Ectodermal cell (in vitro differentiated cells): ENCODE results near the gene DTX1.

Source experiments
- H3K27ac ChIP-seq: 2 replicates; pipeline ENCODE4 v1.7.0; 2013; ENCODE audit warnings: mild to moderate bottlenecking, low read depth, low read length; ENCODE audit not compliant: insufficient read depth, poor library complexity, severe bottlenecking
- H3K27me3 ChIP-seq: 2 replicates; pipeline ENCODE4 v1.7.0; 2013; ENCODE audit warnings: mild to moderate bottlenecking, low read length; ENCODE audit not compliant: insufficient read depth, control insufficient read depth, poor library complexity, severe bottlenecking
- H3K36me3 ChIP-seq: one replicate; pipeline ENCODE4 v1.7.0; 2013; ENCODE audit warnings: low read length; ENCODE audit not compliant: control insufficient read depth, insufficient read depth
- H3K4me1 ChIP-seq: one replicate; pipeline ENCODE4 v1.7.0; 2013; ENCODE audit warnings: low read length; ENCODE audit not compliant: control insufficient read depth, insufficient read depth
- H3K4me3 ChIP-seq: 2 replicates; pipeline ENCODE4 v1.7.0; 2013; ENCODE audit warnings: low read depth, low read length, control low read depth; ENCODE audit not compliant: insufficient read depth
- H3K9me3 ChIP-seq: 2 replicates; pipeline ENCODE4 v1.7.0; 2013; ENCODE audit warnings: mild to moderate bottlenecking, low read length, moderate library complexity; ENCODE audit not compliant: control insufficient read depth
- WGBS, 2 experiments: methylation state at CpG; one replicate each; pipeline ENCODE4 v1.1.7; 2013; ENCODE audit warnings: missing lambda C conversion rate in 2 of 2; 5-methylcytosine and 5-hydroxymethylcytosine counted together

Gene DTX1

GRCh38 chr12:113103756-113104450 is 47.4 kb downstream of the DTX1 start:
- Histone ChIP-seq H3K27ac (no peak overlapping the region), H3K4me3 (peak overlapping the region; percentile 33), H3K27me3 (peaks cover 15% of the 10 kb centered on the region), H3K9me3 (no peaks in the 10 kb centered on the region), H3K4me1 (no peaks in the 10 kb centered on the region), H3K36me3 (no peaks in the 10 kb centered on the region)
- WGBS, 2 experiments, result 8 to 9% methylated on average over 43 of the region's 43 CpGs

- Histone ChIP-seq H3K4me1 (no peaks in the 10 kb centered on the region), H3K36me3 (no peaks in the 10 kb centered on the region), H3K9me3 (no peaks in the 10 kb centered on the region), H3K27me3 (peaks cover 15% of the 10 kb centered on the region), H3K27ac (no peak overlapping the region), H3K4me3 (no peak overlapping the region)
- WGBS, 2 experiments, result 92 to 93% methylated on average over 13 of the region's 13 CpGs
Measured at GRCh38 chr12:113104953-113105510, 48.5 kb downstream of the DTX1 start.

GRCh38 chr12:113105606-113106271 is 49.2 kb downstream of the DTX1 start:
- Histone ChIP-seq H3K4me1 (no peaks in the 10 kb centered on the region), H3K27me3 (peaks cover 15% of the 10 kb centered on the region), H3K4me3 (no peak overlapping the region), H3K36me3 (no peaks in the 10 kb centered on the region), H3K27ac (no peak overlapping the region), H3K9me3 (no peaks in the 10 kb centered on the region)
- WGBS, 2 experiments, result 84 to 86% methylated on average over 15 of the region's 15 CpGs

GRCh38 chr12:113106361-113106760 is 49.8 kb downstream of the DTX1 start:
- no peak overlapping the region for H3K4me3 ChIP-seq
- H3K27me3 ChIP-seq, result peaks cover 15% of the 10 kb centered on the region
- no peaks in the 10 kb centered on the region for H3K4me1 ChIP-seq
- no peaks in the 10 kb centered on the region for H3K9me3 ChIP-seq
- H3K36me3 ChIP-seq, result no peaks in the 10 kb centered on the region
- H3K27ac ChIP-seq, result no peak overlapping the region
- WGBS, 2 experiments, result 86 to 91% methylated on average over 1 of the region's 1 CpG

GRCh38 chr12:113108308-113108707 is 51.8 kb downstream of the DTX1 start:
- Histone ChIP-seq H3K36me3 (no peaks in the 10 kb centered on the region), H3K4me1 (peaks cover 3% of the 10 kb centered on the region), H3K27ac (no peak overlapping the region), H3K27me3 (peaks cover 15% of the 10 kb centered on the region), H3K4me3 (no peak overlapping the region), H3K9me3 (no peaks in the 10 kb centered on the region)
- 93 to 97% methylated on average over 4 of the region's 4 CpGs for WGBS, 2 experiments

- no peak overlapping the region for H3K4me3 ChIP-seq
- 89 to 96% methylated on average over 5 of the region's 5 CpGs for WGBS, 2 experiments
- no peaks in the 10 kb centered on the region for H3K9me3 ChIP-seq
- no peak overlapping the region for H3K27ac ChIP-seq
- no peaks in the 10 kb centered on the region for H3K36me3 ChIP-seq
- peaks cover 3% of the 10 kb centered on the region for H3K4me1 ChIP-seq
- H3K27me3 ChIP-seq, result peaks cover 5% of the 10 kb centered on the region
Measured at GRCh38 chr12:113109360-113109759, 52.8 kb downstream of the DTX1 start.

- 85 to 86% methylated on average over 7 of the region's 7 CpGs for WGBS, 2 experiments
- Histone ChIP-seq H3K36me3 (no peaks in the 10 kb centered on the region), H3K4me3 (no peak overlapping the region), H3K27ac (no peak overlapping the region), H3K9me3 (no peaks in the 10 kb centered on the region), H3K27me3 (peaks cover 3% of the 10 kb centered on the region), H3K4me1 (peaks cover 3% of the 10 kb centered on the region)
Measured at GRCh38 chr12:113109872-113110599, 53.5 kb downstream of the DTX1 start.

- no peak overlapping the region for H3K4me3 ChIP-seq
- 97 to 98% methylated on average over 2 to 3 of the region's 3 CpGs for WGBS, 2 experiments
- H3K36me3 ChIP-seq, result no peaks in the 10 kb centered on the region
- H3K27me3 ChIP-seq, result no peaks in the 10 kb centered on the region
- H3K9me3 ChIP-seq, result no peaks in the 10 kb centered on the region
- peaks cover 3% of the 10 kb centered on the region for H3K4me1 ChIP-seq
- H3K27ac ChIP-seq, result no peak overlapping the region
Measured at GRCh38 chr12:113111247-113111646, 54.7 kb downstream of the DTX1 start.

GRCh38 chr12:113112043-113112899 is 55.7 kb downstream of the DTX1 start:
- H3K9me3 ChIP-seq, result no peaks in the 10 kb centered on the region
- 82 to 83% methylated on average over 39 of the region's 39 CpGs for WGBS, 2 experiments
- no peak overlapping the region for H3K4me3 ChIP-seq
- no peaks in the 10 kb centered on the region for H3K36me3 ChIP-seq
- H3K27ac ChIP-seq, result no peak overlapping the region
- no peaks in the 10 kb centered on the region for H3K27me3 ChIP-seq
- peaks cover 3% of the 10 kb centered on the region for H3K4me1 ChIP-seq
